ENCODE data around the gene MIS18BP1. TPM values are rescaled to one million over a fixed set of nuclear protein-coding genes. Genes with fewer than 3 reads are reported as not detected.

MIS18BP1 gene
- total RNA-seq, 2 experiments from 2014 or later = 55.5 to 56.8 TPM

- peaks cover 27% of the 10 kb centered on the region for H3K36me3 Mint-ChIP-seq (ENCODE audit: low read depth)
- H3K9me3 Mint-ChIP-seq = no peaks in the 10 kb centered on the region
- no peaks in the 10 kb centered on the region for H3K27me3 Mint-ChIP-seq (ENCODE audit: low read depth)
- intact Hi-C loops (cut with micrococcal nuclease) = no loop called here
- no peak overlapping the region for H3K27ac Mint-ChIP-seq
- CTCF ChIA-PET = no interaction called here
- no peak for DNase-seq
- no peaks in the 10 kb centered on the region for H3K4me1 Mint-ChIP-seq (ENCODE audit: low read depth)
- no peak overlapping the region for H3K4me3 Mint-ChIP-seq
These were observed 67.7 kb downstream of the MIS18BP1 start for GRCh38 chr14:45185100-45185814.

DNA sequence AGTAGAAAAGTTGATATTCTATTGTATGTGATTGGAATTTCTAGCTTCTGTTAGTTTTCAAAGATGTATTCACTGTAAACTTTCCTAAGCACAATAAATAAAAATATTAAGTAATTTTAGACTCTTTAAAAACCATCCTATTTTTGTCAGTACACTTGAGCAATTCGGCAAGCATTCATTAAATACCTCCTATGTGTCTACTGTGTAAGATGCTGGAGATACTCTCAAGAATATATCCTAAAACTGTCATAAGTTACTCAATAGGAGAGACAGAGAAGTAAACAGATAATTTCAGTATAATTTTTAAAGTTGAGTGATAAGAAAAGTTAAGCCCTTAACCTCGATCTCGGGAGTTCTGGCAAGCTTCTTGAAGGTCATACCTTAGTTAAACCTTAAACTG, 71.2 kb downstream of the MIS18BP1 start:
- no peaks in the 10 kb centered on the region for H3K27me3 Mint-ChIP-seq (ENCODE audit: low read depth)
- H3K9me3 Mint-ChIP-seq = no peaks in the 10 kb centered on the region
- no peak for DNase-seq
- H3K36me3 Mint-ChIP-seq (ENCODE audit: low read depth) = peaks cover 16% of the 10 kb centered on the region
- H3K27ac Mint-ChIP-seq = no peak overlapping the region
- CTCF ChIA-PET = no interaction called here
- H3K4me3 Mint-ChIP-seq = no peak overlapping the region
- intact Hi-C loops (cut with micrococcal nuclease) = no loop called here
- H3K4me1 Mint-ChIP-seq (ENCODE audit: low read depth) = no peaks in the 10 kb centered on the region

DNA sequence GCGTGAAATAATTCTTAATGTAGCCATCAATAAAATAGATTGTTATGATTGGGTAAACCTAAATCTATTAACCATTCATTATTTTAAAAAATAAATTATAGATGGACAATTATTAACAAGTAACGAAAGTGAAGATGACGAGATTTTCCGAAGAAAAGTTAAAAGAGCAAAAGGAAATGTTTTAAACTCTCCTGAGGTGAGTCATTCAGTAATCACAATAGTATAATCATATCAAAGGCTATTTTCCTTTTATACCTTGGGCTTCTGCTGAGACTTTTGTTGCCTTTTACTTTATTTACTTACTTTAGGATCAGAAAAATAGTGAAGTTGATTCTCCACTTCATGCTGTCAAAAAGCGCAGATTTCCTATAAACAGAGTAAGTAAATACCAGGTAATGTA, 71.7 kb downstream of the MIS18BP1 start:
- no peak for DNase-seq
- Mint-ChIP-seq H3K4me1 (ENCODE audit: low read depth) (no peaks in the 10 kb centered on the region), H3K27ac (no peak overlapping the region), H3K36me3 (ENCODE audit: low read depth) (peaks cover 13% of the 10 kb centered on the region), H3K9me3 (no peaks in the 10 kb centered on the region), H3K4me3 (no peak overlapping the region), H3K27me3 (ENCODE audit: low read depth) (no peaks in the 10 kb centered on the region)
- CTCF ChIA-PET = no interaction called here
- intact Hi-C loops (cut with micrococcal nuclease) = no loop called here

DNA sequence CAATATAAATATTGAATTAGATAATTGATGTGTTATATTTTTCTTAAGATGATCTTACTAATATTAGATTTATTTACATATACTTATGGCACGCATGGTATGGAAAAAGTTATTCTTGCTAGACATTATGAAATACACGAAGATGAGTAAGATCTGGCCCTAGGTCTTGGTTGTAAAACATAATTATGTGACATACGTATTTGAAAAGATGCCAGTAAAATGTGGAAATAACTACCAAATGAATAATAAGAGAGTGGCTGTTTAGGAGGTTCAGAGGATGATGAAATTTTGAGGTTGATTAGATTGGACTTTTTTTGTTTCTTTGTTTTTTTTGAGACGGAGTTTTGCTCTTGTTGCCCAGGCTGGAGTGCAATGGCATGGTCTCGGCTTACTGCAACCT, 75.9 kb downstream of the MIS18BP1 start:
- Mint-ChIP-seq H3K27me3 (ENCODE audit: low read depth) (no peaks in the 10 kb centered on the region), H3K9me3 (no peaks in the 10 kb centered on the region), H3K36me3 (ENCODE audit: low read depth) (peaks cover 10% of the 10 kb centered on the region), H3K4me3 (no peak overlapping the region), H3K27ac (no peak overlapping the region), H3K4me1 (ENCODE audit: low read depth) (no peaks in the 10 kb centered on the region)
- DNase-seq = no peak
- intact Hi-C loops (cut with micrococcal nuclease) = no loop called here
- CTCF ChIA-PET = no interaction called here

- CTCF ChIA-PET = no interaction called here
- no peak for DNase-seq
- H3K9me3 Mint-ChIP-seq = no peaks in the 10 kb centered on the region
These were observed 83.1 kb downstream of the MIS18BP1 start for GRCh38 chr14:45169906-45170305.

DNA sequence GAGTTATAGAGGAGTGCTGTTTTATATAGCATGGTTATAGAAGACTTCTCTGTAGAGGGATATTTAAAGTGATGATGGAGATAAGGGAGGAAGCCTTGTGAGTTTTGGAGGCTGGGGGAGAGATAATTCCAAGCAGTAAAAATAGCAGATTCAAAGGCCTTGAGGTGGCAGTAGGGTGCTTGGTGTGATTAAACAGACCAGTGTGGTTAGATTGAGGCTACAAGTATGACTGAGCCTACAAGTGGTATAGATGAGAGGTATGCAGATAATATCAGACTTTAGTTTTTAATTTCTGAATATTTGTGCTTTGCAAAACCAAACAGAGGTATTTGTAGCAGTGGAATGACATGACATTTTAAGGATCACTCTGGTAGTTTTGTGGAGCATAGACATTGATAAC, 96.9 kb downstream of the MIS18BP1 start:
- Mint-ChIP-seq H3K36me3 (ENCODE audit: low read depth) (peaks cover 5% of the 10 kb centered on the region), H3K4me3 (no peak overlapping the region), H3K27me3 (ENCODE audit: low read depth) (no peaks in the 10 kb centered on the region), H3K27ac (no peak overlapping the region), H3K9me3 (no peaks in the 10 kb centered on the region), H3K4me1 (ENCODE audit: low read depth) (no peaks in the 10 kb centered on the region)
- no peak for DNase-seq
- intact Hi-C loops (cut with micrococcal nuclease) = loop anchor here (5.0 kb wide), 1 partner anchor 111 kb away; no protein-coding TSS in a partner anchor
- CTCF ChIA-PET = no interaction called here

More at GRCh38 chr14:45169906-45170305, 83.1 kb downstream of the MIS18BP1 start:
- no peak overlapping the region for H3K4me3 Mint-ChIP-seq
- no peaks in the 10 kb centered on the region for H3K4me1 Mint-ChIP-seq (ENCODE audit: low read depth)
- no peak overlapping the region for H3K27ac Mint-ChIP-seq
- intact Hi-C loops (cut with micrococcal nuclease) = no loop called here
- peaks cover 18% of the 10 kb centered on the region for H3K36me3 Mint-ChIP-seq (ENCODE audit: low read depth)
- H3K27me3 Mint-ChIP-seq (ENCODE audit: low read depth) = no peaks in the 10 kb centered on the region

Other genes with a start within 250 kb of the MIS18BP1 start
- 10 to 100 TPM; 32.0 to 35.6 TPM for gene PRPF39, start 169.1 kb downstream of the MIS18BP1 start, total RNA-seq
- gene FKBP3, start 118.7 kb downstream of the MIS18BP1 start, total RNA-seq = 10 to 100 TPM; 47.6 to 50.8 TPM
- 10 to 100 TPM; 15.3 to 16.3 TPM for gene FANCM, start 117.3 kb downstream of the MIS18BP1 start, total RNA-seq